Measurements from ENCODE around the gene IPO11.

Gene IPO11

DNA sequence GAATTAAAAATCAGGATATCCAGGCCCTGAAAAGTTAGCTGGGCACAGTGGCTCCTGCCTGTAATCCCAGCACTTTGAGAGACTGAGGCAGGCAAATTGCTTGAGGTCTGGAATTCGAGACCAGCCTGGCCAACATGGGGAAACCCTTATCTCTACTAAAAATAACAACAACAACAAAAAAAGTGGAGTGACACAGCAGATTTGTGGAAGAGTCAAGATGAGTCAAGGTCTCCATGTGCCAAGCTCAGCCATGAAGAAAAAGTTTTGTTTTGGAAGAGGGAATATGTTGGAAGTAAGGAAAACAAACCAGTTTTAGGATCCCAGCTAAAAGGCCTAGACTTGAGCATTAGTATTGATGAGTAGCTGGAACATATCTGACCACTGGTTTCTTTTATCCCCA is 180.8 kb downstream of the IPO11 start:
- no peak for TF ChIP-seq PPARA (CRISPR knock-in tag; IDR thresholded peaks at IDR 0.05; ENCODE audit: borderline replicate concordance)
- TF ChIP-seq ZNF70 (CRISPR knock-in tag; IDR thresholded peaks at IDR 0.05), result no peak
- no peak for TF ChIP-seq ZFP3 (CRISPR knock-in tag; IDR thresholded peaks at IDR 0.05)
- no peak for TF ChIP-seq ZNF565 (CRISPR knock-in tag; conservative IDR thresholded peaks at IDR 0.05; ENCODE audit: low read depth)
- TF ChIP-seq ISL1 (CRISPR knock-in tag; IDR thresholded peaks at IDR 0.05), result no peak
- TF ChIP-seq, protein P1, sequence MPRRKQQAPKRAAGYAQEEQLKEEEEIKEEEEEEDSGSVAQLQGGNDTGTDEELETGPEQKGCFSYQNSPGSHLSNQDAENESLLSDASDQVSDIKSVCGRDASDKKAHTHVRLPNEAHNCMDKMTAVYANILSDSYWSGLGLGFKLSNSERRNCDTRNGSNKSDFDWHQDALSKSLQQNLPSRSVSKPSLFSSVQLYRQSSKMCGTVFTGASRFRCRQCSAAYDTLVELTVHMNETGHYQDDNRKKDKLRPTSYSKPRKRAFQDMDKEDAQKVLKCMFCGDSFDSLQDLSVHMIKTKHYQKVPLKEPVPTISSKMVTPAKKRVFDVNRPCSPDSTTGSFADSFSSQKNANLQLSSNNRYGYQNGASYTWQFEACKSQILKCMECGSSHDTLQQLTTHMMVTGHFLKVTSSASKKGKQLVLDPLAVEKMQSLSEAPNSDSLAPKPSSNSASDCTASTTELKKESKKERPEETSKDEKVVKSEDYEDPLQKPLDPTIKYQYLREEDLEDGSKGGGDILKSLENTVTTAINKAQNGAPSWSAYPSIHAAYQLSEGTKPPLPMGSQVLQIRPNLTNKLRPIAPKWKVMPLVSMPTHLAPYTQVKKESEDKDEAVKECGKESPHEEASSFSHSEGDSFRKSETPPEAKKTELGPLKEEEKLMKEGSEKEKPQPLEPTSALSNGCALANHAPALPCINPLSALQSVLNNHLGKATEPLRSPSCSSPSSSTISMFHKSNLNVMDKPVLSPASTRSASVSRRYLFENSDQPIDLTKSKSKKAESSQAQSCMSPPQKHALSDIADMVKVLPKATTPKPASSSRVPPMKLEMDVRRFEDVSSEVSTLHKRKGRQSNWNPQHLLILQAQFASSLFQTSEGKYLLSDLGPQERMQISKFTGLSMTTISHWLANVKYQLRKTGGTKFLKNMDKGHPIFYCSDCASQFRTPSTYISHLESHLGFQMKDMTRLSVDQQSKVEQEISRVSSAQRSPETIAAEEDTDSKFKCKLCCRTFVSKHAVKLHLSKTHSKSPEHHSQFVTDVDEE (CRISPR knock-in tag; IDR thresholded peaks at IDR 0.05), result no peak
- TF ChIP-seq, protein P2, sequence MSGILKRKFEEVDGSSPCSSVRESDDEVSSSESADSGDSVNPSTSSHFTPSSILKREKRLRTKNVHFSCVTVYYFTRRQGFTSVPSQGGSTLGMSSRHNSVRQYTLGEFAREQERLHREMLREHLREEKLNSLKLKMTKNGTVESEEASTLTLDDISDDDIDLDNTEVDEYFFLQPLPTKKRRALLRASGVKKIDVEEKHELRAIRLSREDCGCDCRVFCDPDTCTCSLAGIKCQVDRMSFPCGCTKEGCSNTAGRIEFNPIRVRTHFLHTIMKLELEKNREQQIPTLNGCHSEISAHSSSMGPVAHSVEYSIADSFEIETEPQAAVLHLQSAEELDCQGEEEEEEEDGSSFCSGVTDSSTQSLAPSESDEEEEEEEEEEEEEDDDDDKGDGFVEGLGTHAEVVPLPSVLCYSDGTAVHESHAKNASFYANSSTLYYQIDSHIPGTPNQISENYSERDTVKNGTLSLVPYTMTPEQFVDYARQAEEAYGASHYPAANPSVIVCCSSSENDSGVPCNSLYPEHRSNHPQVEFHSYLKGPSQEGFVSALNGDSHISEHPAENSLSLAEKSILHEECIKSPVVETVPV (CRISPR knock-in tag; IDR thresholded peaks at IDR 0.05), result no peak
- no peak for ATAC-seq

DNA sequence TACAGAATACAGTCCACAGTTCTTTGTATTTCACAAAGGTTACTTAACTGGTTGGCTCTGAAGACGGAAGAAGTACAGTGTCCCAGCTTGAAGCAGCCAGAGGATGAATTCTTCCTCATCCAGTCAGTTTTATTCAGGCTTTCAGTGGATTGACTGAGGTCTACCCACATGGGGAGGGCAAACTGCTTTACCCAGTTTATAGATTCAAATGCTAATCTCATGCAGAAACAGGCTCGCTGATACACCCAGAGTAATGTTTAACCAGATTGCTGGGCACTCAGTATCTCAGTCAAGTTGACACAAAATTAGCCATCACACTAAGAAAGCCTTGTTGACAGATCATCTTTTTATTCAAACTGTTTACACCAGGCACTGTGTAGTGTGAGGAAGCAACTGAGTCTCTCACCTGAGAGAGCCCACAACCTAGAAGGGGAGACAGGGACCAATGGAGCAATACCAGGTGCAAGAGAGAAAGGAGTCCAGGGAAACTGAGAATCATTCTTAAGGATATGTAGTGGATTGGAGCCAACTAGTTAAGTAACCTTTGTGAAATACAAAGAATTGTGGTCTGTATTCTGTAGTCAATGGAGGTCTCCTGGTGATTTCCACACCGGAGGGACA is 181.9 kb downstream of the IPO11 start:
- ATAC-seq, result no peak
- TF ChIP-seq ZNF8 (CRISPR knock-in tag; IDR thresholded peaks at IDR 0.05) (no peak), TOX (CRISPR knock-in tag; IDR thresholded peaks at IDR 0.05; ENCODE audit: borderline replicate concordance) (no peak), CSDC2 (CRISPR knock-in tag; IDR thresholded peaks at IDR 0.05) (no peak), ZC3H10 (CRISPR knock-in tag; IDR thresholded peaks at IDR 0.05) (no peak), ZFP3 (CRISPR knock-in tag; IDR thresholded peaks at IDR 0.05) (no peak), ESRRG (CRISPR knock-in tag; IDR thresholded peaks at IDR 0.05) (no peak), PPARA (CRISPR knock-in tag; IDR thresholded peaks at IDR 0.05; ENCODE audit: borderline replicate concordance) (no peak), TCF4 (CRISPR knock-in tag; IDR thresholded peaks at IDR 0.05; ENCODE audit: borderline replicate concordance) (no peak), GLIS3 (CRISPR knock-in tag; IDR thresholded peaks at IDR 0.05) (no peak), ZNF70 (CRISPR knock-in tag; IDR thresholded peaks at IDR 0.05) (no peak), ZFP30 (CRISPR knock-in tag; IDR thresholded peaks at IDR 0.05) (no peak)
- TF ChIP-seq, protein P1 (CRISPR knock-in tag; IDR thresholded peaks at IDR 0.05), result no peak
- TF ChIP-seq, protein P2 (CRISPR knock-in tag; IDR thresholded peaks at IDR 0.05), result no peak

DNA sequence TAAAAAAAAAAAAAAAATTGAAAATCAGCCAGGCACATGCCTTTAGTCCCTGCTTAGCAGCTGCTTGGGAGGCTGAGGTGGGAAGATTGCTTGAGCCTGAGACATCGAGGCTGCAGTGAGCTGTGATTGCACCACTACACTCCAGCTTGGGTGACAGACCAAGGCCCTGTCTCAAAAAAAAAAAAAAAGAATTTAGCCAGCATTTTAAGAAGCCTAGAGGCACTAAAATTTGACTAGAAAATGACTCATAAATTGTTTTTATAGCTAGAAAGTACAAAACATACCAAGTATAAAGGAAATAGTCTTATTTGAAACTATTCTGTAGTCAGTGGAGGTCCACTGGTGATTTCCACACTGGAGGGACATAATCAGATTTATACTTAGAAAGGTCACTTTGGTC is 183.5 kb downstream of the IPO11 start:
- no peak for ATAC-seq
- TF ChIP-seq ZNF565 (CRISPR knock-in tag; conservative IDR thresholded peaks at IDR 0.05; ENCODE audit: low read depth) (no peak), ZFP3 (CRISPR knock-in tag; IDR thresholded peaks at IDR 0.05) (no peak), TCF4 (CRISPR knock-in tag; IDR thresholded peaks at IDR 0.05; ENCODE audit: borderline replicate concordance) (no peak), SNAI2 (CRISPR knock-in tag; IDR thresholded peaks at IDR 0.05) (no peak), ARNTL (CRISPR knock-in tag; IDR thresholded peaks at IDR 0.05; ENCODE audit: borderline replicate concordance, low read depth) (no peak), PPARA (CRISPR knock-in tag; IDR thresholded peaks at IDR 0.05; ENCODE audit: borderline replicate concordance) (no peak), OSR1 (CRISPR knock-in tag; IDR thresholded peaks at IDR 0.05) (no peak)
- TF ChIP-seq, protein P3, sequence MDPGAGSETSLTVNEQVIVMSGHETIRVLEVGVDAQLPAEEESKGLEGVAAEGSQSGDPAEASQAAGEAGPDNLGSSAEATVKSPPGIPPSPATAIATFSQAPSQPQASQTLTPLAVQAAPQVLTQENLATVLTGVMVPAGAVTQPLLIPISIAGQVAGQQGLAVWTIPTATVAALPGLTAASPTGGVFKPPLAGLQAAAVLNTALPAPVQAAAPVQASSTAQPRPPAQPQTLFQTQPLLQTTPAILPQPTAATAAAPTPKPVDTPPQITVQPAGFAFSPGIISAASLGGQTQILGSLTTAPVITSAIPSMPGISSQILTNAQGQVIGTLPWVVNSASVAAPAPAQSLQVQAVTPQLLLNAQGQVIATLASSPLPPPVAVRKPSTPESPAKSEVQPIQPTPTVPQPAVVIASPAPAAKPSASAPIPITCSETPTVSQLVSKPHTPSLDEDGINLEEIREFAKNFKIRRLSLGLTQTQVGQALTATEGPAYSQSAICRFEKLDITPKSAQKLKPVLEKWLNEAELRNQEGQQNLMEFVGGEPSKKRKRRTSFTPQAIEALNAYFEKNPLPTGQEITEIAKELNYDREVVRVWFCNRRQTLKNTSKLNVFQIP (CRISPR knock-in tag; IDR thresholded peaks at IDR 0.05; ENCODE audit: borderline replicate concordance, low read depth), result no peak
- TF ChIP-seq, protein P4, sequence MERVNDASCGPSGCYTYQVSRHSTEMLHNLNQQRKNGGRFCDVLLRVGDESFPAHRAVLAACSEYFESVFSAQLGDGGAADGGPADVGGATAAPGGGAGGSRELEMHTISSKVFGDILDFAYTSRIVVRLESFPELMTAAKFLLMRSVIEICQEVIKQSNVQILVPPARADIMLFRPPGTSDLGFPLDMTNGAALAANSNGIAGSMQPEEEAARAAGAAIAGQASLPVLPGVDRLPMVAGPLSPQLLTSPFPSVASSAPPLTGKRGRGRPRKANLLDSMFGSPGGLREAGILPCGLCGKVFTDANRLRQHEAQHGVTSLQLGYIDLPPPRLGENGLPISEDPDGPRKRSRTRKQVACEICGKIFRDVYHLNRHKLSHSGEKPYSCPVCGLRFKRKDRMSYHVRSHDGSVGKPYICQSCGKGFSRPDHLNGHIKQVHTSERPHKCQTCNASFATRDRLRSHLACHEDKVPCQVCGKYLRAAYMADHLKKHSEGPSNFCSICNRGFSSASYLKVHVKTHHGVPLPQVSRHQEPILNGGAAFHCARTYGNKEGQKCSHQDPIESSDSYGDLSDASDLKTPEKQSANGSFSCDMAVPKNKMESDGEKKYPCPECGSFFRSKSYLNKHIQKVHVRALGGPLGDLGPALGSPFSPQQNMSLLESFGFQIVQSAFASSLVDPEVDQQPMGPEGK (CRISPR knock-in tag; IDR thresholded peaks at IDR 0.05; ENCODE audit: borderline replicate concordance), result no peak
